Stimulated activated CD4-positive, alpha-beta T cell treated with anti-CD3 and anti-CD28 coated beads, Interleukin-1b, Interleukin-23, amount 100 ng/mL, for 1 hour (primary cell): Measurements from ENCODE around the gene DSCAML1.

Experiments
- DNase-seq, 2 donors: peaks; one replicate each; pipeline ENCODE4 v3.0.0-alpha.2; 2020; ENCODE audit warnings: low read depth in 2 of 2

The DSCAML1 gene

GRCh38 chr11:117453886-117454563 lies 343.0 kb downstream of the DSCAML1 start:
- DNase-seq, result no peak

- DNase-seq, result no peak
Measured at GRCh38 chr11:117449111-117449693, 347.8 kb downstream of the DSCAML1 start.

- no peak for DNase-seq
Measured at GRCh38 chr11:117444711-117445658, 352.0 kb downstream of the DSCAML1 start.

- no peak for DNase-seq
Measured at GRCh38 chr11:117444256-117444655, 352.8 kb downstream of the DSCAML1 start.

GRCh38 chr11:117443266-117444186 lies 353.5 kb downstream of the DSCAML1 start:
- no peak for DNase-seq

GRCh38 chr11:117442869-117443239 lies 354.2 kb downstream of the DSCAML1 start:
- no peak for DNase-seq

GRCh38 chr11:117442049-117442868 lies 354.8 kb downstream of the DSCAML1 start:
- DNase-seq, result no peak

GRCh38 chr11:117441146-117441975 lies 355.7 kb downstream of the DSCAML1 start:
- no peak for DNase-seq

GRCh38 chr11:117440258-117440657 lies 356.8 kb downstream of the DSCAML1 start:
- no peak for DNase-seq

- DNase-seq, result no peak
Measured at GRCh38 chr11:117439256-117439655, 357.8 kb downstream of the DSCAML1 start.

GRCh38 chr11:117438371-117439000 lies 358.5 kb downstream of the DSCAML1 start:
- no peak for DNase-seq

GRCh38 chr11:117437791-117438130 lies 359.3 kb downstream of the DSCAML1 start:
- DNase-seq, result no peak

GRCh38 chr11:117437041-117437790 lies 359.8 kb downstream of the DSCAML1 start:
- DNase-seq, result no peak

- DNase-seq, result no peak
Measured at GRCh38 chr11:117435326-117435725, 361.7 kb downstream of the DSCAML1 start.

- no peak for DNase-seq
Measured at GRCh38 chr11:117434481-117434880, 362.5 kb downstream of the DSCAML1 start.

GRCh38 chr11:117433717-117434116 lies 363.3 kb downstream of the DSCAML1 start:
- DNase-seq, result no peak

- DNase-seq, result no peak
Measured at GRCh38 chr11:117431436-117431835, 365.6 kb downstream of the DSCAML1 start.

GRCh38 chr11:117430293-117430955 lies 366.6 kb downstream of the DSCAML1 start:
- DNase-seq, result no peak
